Measurements from ENCODE around the gene PEX16.

Gene PEX16

GRCh38 chr11:45930951-45931570 is 13.4 kb upstream of the PEX16 start:
- DNase-seq = no peak

- peak; percentile 34 for DNase-seq
These were observed 12.5 kb upstream of the PEX16 start for GRCh38 chr11:45930031-45930794.

GRCh38 chr11:45929486-45930030 is 11.9 kb upstream of the PEX16 start:
- DNase-seq = no peak

- no peak for DNase-seq
These were observed 11.0 kb upstream of the PEX16 start for GRCh38 chr11:45928535-45929215.

- no peak for DNase-seq
These were observed 10.2 kb upstream of the PEX16 start for GRCh38 chr11:45927684-45928413.

GRCh38 chr11:45927332-45927683 is 9.6 kb upstream of the PEX16 start:
- DNase-seq = no peak

GRCh38 chr11:45926536-45927331 is 9.1 kb upstream of the PEX16 start:
- no peak for DNase-seq

- DNase-seq = no peak
These were observed 8.3 kb upstream of the PEX16 start for GRCh38 chr11:45926001-45926401.

- DNase-seq = no peak
These were observed 7.9 kb upstream of the PEX16 start for GRCh38 chr11:45925550-45925949.

- no peak for DNase-seq
These were observed 7.2 kb upstream of the PEX16 start for GRCh38 chr11:45924927-45925326.

- no peak for DNase-seq
These were observed 6.6 kb upstream of the PEX16 start for GRCh38 chr11:45924036-45924915.

- no peak for DNase-seq
These were observed 4.9 kb upstream of the PEX16 start, which contains the start of gene LARGE2 for GRCh38 chr11:45922425-45923082. Gene LARGE2 (plus strand): TSS chr11:45922656. CDS start chr11:45922883, 227 bp downstream.

GRCh38 chr11:45921561-45922424 is 4.1 kb upstream of the PEX16 start:
- no peak for DNase-seq

GRCh38 chr11:45920531-45921477 is 3.1 kb upstream of the PEX16 start:
- no peak for DNase-seq

GRCh38 chr11:45919806-45920530 is 2.3 kb upstream of the PEX16 start:
- no peak for DNase-seq

- DNase-seq = no peak
These were observed 1.4 kb upstream of the PEX16 start for GRCh38 chr11:45918962-45919675.

Data from activated effector memory CD4-positive, alpha-beta T cell treated with Interleukin-2 at 50 U/mL for 16 hours (primary cell).